GM21515 (cell line): ENCODE data around the gene ANO8.

Experiments
- ATAC-seq: cut with Tn5 transposase; IDR thresholded peaks from one replicate; pipeline ENCODE4 v1.9.1; 2021; ENCODE audit not compliant: unreplicated experiment

The ANO8 gene

GRCh38 chr19:17346109-17346671 is 11.5 kb upstream of the ANO8 start:
- ATAC-seq = peak; percentile 62

- ATAC-seq = no peak
Measured at GRCh38 chr19:17341845-17342244, 7.2 kb upstream of the ANO8 start.

GRCh38 chr19:17341386-17341785 is 6.7 kb upstream of the ANO8 start:
- ATAC-seq = no peak

- no peak for ATAC-seq
Measured at GRCh38 chr19:17340871-17341357, 6.3 kb upstream of the ANO8 start.

- no peak for ATAC-seq
Measured at GRCh38 chr19:17340302-17340870, 5.7 kb upstream of the ANO8 start.

GRCh38 chr19:17339088-17339741 is 4.6 kb upstream of the ANO8 start:
- no peak for ATAC-seq

GRCh38 chr19:17338433-17339078 is 3.9 kb upstream of the ANO8 start:
- no peak for ATAC-seq

GRCh38 chr19:17337675-17338432 is 3.2 kb upstream of the ANO8 start:
- ATAC-seq = peak; percentile 2

GRCh38 chr19:17336872-17337674 is 2.4 kb upstream of the ANO8 start, which contains the start of gene GTPBP3:
TSS of gene GTPBP3 (plus strand) at chr19:17337553. CDS start at chr19:17337612, 59 bp downstream.
- peak; percentile 74 for ATAC-seq

GRCh38 chr19:17335575-17335974 is 920 bp upstream of the ANO8 start:
- ATAC-seq = no peak

GRCh38 chr19:17333611-17334413 is 843 bp downstream of the ANO8 start:
- no peak for ATAC-seq

GRCh38 chr19:17332677-17333581 is 1.7 kb downstream of the ANO8 start:
- ATAC-seq = no peak

- no peak for ATAC-seq
Measured at GRCh38 chr19:17332360-17332676, 2.3 kb downstream of the ANO8 start.

GRCh38 chr19:17331045-17331558 is 3.6 kb downstream of the ANO8 start:
- no peak for ATAC-seq

- ATAC-seq = no peak
Measured at GRCh38 chr19:17330262-17331044, 4.2 kb downstream of the ANO8 start.

- no peak for ATAC-seq
Measured at GRCh38 chr19:17329366-17330261, 5.0 kb downstream of the ANO8 start.
